Breast epithelium (tissue), 3 donors: Measurements from ENCODE around the gene NDFIP2.

ENCODE experiments used
- CTCF ChIP-seq, 3 donors: fragments of 450-650 bp; IDR thresholded peaks; one replicate each; pipeline ENCODE4 v1.5.1; 2016 to 2017; ENCODE audit warnings: antibody characterized with exemption in 3 of 3, mild to moderate bottlenecking in 3 of 3, moderate library complexity in 3 of 3
- POLR2A ChIP-seq: fragments of 450-650 bp; IDR thresholded peaks from one replicate; pipeline ENCODE4 v1.6.1; 2016; ENCODE audit warnings: antibody characterized with exemption, mild to moderate bottlenecking, moderate library complexity

DNA sequence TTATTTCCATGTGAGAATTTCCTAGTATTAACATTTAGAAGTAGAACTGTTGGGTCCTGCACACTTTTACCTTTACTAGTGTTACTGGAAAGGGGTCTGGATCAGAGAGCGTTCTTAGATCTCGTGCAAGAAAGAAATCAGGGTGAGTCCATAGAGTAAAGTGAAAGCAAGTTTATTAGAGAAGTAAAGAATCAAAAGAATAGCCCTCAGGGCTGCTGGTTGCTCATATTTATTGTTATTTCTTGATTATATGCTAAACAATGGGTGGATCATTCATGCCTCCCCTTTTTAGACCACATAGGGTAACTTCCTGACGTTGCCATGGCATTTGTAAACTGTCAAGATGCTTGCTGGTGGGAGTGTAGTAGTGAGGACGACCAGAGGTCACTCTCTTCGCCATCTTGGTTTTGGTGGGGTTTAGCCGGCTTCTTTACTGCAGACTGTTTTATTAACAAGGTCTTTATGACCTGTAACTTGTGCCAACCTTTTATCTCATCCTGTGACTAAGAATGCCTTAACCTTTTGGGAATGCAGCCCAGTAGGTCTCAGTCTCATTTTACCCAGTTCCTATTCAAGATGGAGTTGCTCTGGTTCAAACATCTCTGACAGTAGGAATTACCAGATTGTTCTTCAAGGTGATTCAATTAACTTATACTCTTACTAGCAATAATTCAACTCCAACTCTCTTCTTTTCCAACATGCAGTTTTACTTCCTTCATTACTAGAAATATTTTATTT lies 27.4 kb downstream of the NDFIP2 start:
- no peak for TF ChIP-seq CTCF (IDR thresholded peaks at IDR 0.05)
- TF ChIP-seq POLR2A: no peak
